ENCODE data around the gene STUB1.

STUB1 gene

DNA sequence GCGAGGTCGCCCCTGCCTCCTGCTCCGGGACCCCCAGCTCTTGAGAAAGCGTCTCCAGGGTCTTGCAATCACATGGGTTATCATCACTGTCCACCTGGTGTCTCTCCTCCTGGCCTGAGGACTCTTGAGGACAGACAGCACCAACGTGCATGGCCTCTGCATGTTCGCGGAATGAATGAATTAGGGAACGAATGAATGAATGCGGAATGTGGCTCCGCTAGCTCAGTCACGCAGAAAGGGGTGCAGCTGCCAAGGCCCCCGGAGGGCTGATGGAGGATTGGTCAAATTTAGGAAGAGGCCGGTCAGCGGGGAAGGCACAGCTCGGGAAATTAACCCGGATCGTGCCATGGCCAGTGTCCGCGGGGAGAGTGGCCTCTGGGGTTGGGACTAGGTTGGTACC is 22.1 kb downstream of the STUB1 start:
- TF ChIP-seq, protein P1, sequence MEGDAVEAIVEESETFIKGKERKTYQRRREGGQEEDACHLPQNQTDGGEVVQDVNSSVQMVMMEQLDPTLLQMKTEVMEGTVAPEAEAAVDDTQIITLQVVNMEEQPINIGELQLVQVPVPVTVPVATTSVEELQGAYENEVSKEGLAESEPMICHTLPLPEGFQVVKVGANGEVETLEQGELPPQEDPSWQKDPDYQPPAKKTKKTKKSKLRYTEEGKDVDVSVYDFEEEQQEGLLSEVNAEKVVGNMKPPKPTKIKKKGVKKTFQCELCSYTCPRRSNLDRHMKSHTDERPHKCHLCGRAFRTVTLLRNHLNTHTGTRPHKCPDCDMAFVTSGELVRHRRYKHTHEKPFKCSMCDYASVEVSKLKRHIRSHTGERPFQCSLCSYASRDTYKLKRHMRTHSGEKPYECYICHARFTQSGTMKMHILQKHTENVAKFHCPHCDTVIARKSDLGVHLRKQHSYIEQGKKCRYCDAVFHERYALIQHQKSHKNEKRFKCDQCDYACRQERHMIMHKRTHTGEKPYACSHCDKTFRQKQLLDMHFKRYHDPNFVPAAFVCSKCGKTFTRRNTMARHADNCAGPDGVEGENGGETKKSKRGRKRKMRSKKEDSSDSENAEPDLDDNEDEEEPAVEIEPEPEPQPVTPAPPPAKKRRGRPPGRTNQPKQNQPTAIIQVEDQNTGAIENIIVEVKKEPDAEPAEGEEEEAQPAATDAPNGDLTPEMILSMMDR (conservative IDR thresholded peaks at IDR 0.05; ENCODE audit: low read depth, low read length) = no peak
- H4K20me1 ChIP-seq (ENCODE audit: insufficient read depth) = no peaks in the 10 kb centered on the region
- H3K79me2 ChIP-seq (ENCODE audit: insufficient read depth, low read depth) = no peaks in the 10 kb centered on the region

DNA sequence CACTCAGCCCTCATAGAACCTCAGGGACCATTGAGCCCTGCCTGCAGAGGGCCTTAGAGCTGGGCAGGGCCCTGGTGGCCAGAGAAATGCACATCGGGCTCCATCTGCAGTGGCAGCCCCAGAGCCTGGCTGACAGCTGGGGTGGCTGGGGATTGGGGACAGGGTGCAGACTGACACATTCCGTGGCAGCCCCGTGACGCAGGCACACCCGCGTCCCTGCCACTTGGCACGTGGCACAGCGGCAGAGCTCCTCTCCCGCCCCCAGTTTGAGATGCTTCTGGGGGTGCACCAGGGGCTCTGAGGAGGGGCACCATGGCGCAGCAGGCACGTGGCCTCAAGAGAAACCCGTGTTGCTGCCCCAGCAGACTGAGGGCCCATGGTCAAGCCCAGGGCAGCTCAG is 23.2 kb downstream of the STUB1 start:
- peaks cover 88% of the 10 kb centered on the region for H3K27me3 ChIP-seq (ENCODE audit: insufficient read depth, low read depth)

More for the DNA sequence above, 22.1 kb downstream of the STUB1 start:
- Histone ChIP-seq H3K27me3 (ENCODE audit: insufficient read depth, low read depth) (peaks cover 91% of the 10 kb centered on the region), H2AFZ (ENCODE audit: low read depth) (no peak overlapping the region), H3K27ac (no peak overlapping the region), H3K4me3 (IDR thresholded peaks at IDR 0.05; ENCODE audit: insufficient read depth, low read depth, low read length) (no peak overlapping the region), H3K4me1 (ENCODE audit: low read depth, poor library complexity, severe bottlenecking) (no peaks in the 10 kb centered on the region), H3K4me2 (no peak overlapping the region), H3K9ac (no peak overlapping the region), H3K36me3 (ENCODE audit: insufficient read depth) (no peaks in the 10 kb centered on the region)

DNA sequence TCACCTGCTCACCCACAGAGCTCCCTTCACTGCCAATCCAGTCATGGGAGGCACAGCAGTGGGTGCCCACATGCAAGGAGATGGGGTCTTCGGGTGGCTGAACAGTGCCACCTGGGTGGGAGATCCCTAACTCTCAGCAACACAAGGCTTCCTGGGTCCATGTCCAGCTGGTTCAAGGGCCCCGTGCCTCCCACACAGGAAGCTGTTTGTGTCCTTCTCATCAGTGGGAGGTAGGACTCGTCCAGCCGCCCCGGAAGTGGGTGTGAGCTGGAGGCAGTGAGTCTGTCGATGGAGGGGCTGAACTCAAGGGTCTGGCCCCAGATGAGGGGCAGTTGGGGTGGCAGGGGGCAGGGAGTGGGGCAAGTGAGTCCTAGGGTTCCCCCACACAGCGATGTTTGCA is 23.8 kb downstream of the STUB1 start:
- H3K9ac ChIP-seq = no peak overlapping the region
- H3K4me1 ChIP-seq (ENCODE audit: low read depth, poor library complexity, severe bottlenecking) = no peaks in the 10 kb centered on the region
- H3K79me2 ChIP-seq (ENCODE audit: insufficient read depth, low read depth) = no peaks in the 10 kb centered on the region
- peaks cover 88% of the 10 kb centered on the region for H3K27me3 ChIP-seq (ENCODE audit: insufficient read depth, low read depth)
- H4K20me1 ChIP-seq (ENCODE audit: insufficient read depth) = no peaks in the 10 kb centered on the region
- H3K36me3 ChIP-seq (ENCODE audit: insufficient read depth) = no peaks in the 10 kb centered on the region
- H3K4me2 ChIP-seq = no peak overlapping the region
- TF ChIP-seq, protein P1 (conservative IDR thresholded peaks at IDR 0.05; ENCODE audit: low read depth, low read length) = no peak
- no peak overlapping the region for H3K27ac ChIP-seq
- no peak overlapping the region for H3K4me3 ChIP-seq (IDR thresholded peaks at IDR 0.05; ENCODE audit: insufficient read depth, low read depth, low read length)
- no peak overlapping the region for H2AFZ ChIP-seq (ENCODE audit: low read depth)

More for the DNA sequence above, 23.2 kb downstream of the STUB1 start:
- Histone ChIP-seq H3K4me1 (ENCODE audit: low read depth, poor library complexity, severe bottlenecking) (no peaks in the 10 kb centered on the region), H3K9ac (no peak overlapping the region), H3K79me2 (ENCODE audit: insufficient read depth, low read depth) (no peaks in the 10 kb centered on the region), H3K27ac (no peak overlapping the region), H4K20me1 (ENCODE audit: insufficient read depth) (no peaks in the 10 kb centered on the region), H3K4me2 (no peak overlapping the region), H3K36me3 (ENCODE audit: insufficient read depth) (no peaks in the 10 kb centered on the region), H3K4me3 (IDR thresholded peaks at IDR 0.05; ENCODE audit: insufficient read depth, low read depth, low read length) (no peak overlapping the region), H2AFZ (ENCODE audit: low read depth) (no peak overlapping the region)
- TF ChIP-seq, protein P1 (conservative IDR thresholded peaks at IDR 0.05; ENCODE audit: low read depth, low read length) = no peak

DNA sequence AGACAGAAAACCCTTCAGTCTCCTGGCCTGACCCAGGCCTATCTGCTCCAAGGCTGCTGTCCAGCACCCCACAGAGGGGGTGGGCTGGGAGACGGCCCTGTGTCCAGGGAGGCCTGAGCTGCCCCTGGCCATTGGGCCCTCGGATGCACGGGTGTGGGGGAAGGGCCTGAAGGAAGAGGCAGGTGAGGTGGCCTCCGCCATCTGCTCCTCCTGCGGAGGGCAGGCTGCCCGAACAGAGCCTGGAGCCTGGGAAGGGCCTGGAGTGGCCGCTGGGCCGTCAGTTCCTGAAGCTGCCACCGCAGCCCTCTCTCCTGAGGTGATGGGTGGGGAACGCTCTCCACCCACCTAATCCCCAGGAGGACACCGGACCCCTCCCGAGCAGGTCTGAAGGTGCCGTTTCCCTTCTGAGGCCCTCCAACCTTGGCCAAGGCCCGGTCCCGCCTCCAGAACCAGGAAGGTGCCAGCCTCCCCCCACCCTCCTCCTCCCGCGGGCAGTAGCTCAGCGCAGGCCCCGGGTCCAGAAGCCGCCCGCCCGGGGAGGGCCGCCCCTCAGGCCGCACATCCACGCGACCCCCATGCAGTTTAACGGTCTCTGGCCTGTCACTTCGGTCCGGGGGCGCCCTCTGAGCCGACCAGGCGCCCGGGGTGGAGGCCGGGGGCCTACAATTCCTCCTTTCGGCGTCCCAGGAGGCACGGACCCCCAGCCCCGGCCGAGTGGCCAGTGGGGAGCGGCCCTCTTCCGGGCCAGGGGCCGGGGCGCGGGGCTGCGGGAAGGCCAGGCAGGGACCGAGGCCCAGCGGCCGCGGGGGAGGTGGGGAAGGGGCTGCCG is 24.6 kb downstream of the STUB1 start:
- peaks cover 88% of the 10 kb centered on the region for H3K27me3 ChIP-seq (ENCODE audit: insufficient read depth, low read depth)
- no peak overlapping the region for H3K4me3 ChIP-seq (IDR thresholded peaks at IDR 0.05; ENCODE audit: insufficient read depth, low read depth, low read length)
- no peaks in the 10 kb centered on the region for H3K79me2 ChIP-seq (ENCODE audit: insufficient read depth, low read depth)
- no peak overlapping the region for H3K4me2 ChIP-seq
- H3K36me3 ChIP-seq (ENCODE audit: insufficient read depth) = no peaks in the 10 kb centered on the region
- TF ChIP-seq, protein P1 (conservative IDR thresholded peaks at IDR 0.05; ENCODE audit: low read depth, low read length) = no peak
- no peak overlapping the region for H2AFZ ChIP-seq (ENCODE audit: low read depth)
- H3K4me1 ChIP-seq (ENCODE audit: low read depth, poor library complexity, severe bottlenecking) = peaks cover 2% of the 10 kb centered on the region
- H4K20me1 ChIP-seq (ENCODE audit: insufficient read depth) = no peaks in the 10 kb centered on the region
- no peak overlapping the region for H3K27ac ChIP-seq
- no peak overlapping the region for H3K9ac ChIP-seq
